SU-DHL-6 (cell line): Measurements from ENCODE around the gene LRP2BP.
"Not testable (repeated sequence)": the region's sequence is repeated elsewhere in the genome, so short reads cannot be mapped to it uniquely, and the experiment has no call there.

Experiments
- H2AFZ ChIP-seq: fragments of 200-600 bp; sonication (generic); 2 replicates; pipeline ENCODE4 v1.6.1; 2014; ENCODE audit warnings: low read depth, mild to moderate bottlenecking, moderate library complexity, mixed read lengths, antibody characterized with exemption, low read length; ENCODE audit not compliant: severe bottlenecking
- H3F3A ChIP-seq: fragments of 200-600 bp; shearing (Covaris generic); 2 replicates; pipeline ENCODE4 v1.6.0; 2016; ENCODE audit warnings: antibody characterized with exemption, mild to moderate bottlenecking; ENCODE audit not compliant: insufficient read depth
- H3K27ac ChIP-seq: fragments of 200-600 bp; sonication (generic); 2 replicates; pipeline ENCODE4 v1.5.1; 2016; ENCODE audit warnings: low read depth, mild to moderate bottlenecking, low read length, moderate library complexity, mixed read lengths
- H3K27me3 ChIP-seq: fragments of 200-600 bp; sonication (generic), shearing (Covaris generic); 2 replicates; pipeline ENCODE4 v1.6.0; 2014; ENCODE audit warnings: mild to moderate bottlenecking, low read length
- H3K36me3 ChIP-seq: fragments of 200-600 bp; sonication (generic); 2 replicates; pipeline ENCODE4 v1.6.1; 2014; ENCODE audit warnings: mild to moderate bottlenecking, low read length, mixed read lengths
- H3K4me2 ChIP-seq: fragments of 300-600, 200-600 bp; shearing (Covaris generic), sonication (generic); 2 replicates; pipeline ENCODE4 v1.6.0; 2014; ENCODE audit warnings: low read length, low read depth, mild to moderate bottlenecking; ENCODE audit not compliant: poor library complexity, severe bottlenecking
- H3K4me3 ChIP-seq: fragments of 200-600 bp; sonication (generic); 2 replicates; pipeline ENCODE4 v1.5.1; 2014; ENCODE audit warnings: antibody characterized with exemption, low read length, mild to moderate bottlenecking, mixed read lengths; ENCODE audit not compliant: insufficient read depth, poor library complexity, severe bottlenecking
- H3K79me2 ChIP-seq: fragments of 200-600 bp; sonication (generic); 2 replicates; pipeline ENCODE4 v1.6.1; 2014; ENCODE audit warnings: mild to moderate bottlenecking, low read length, moderate library complexity; ENCODE audit not compliant: insufficient read depth
- H3K9ac ChIP-seq: fragments of 200-600 bp; sonication (generic); 2 replicates; pipeline ENCODE4 v1.7.0; 2014; ENCODE audit warnings: mild to moderate bottlenecking, low read length
- H3K9me2 ChIP-seq: fragments of 200-600 bp; sonication (generic); replicated peaks from 2 replicates; pipeline ENCODE4 v1.6.1; 2014; ENCODE audit warnings: low read length; ENCODE audit not compliant: insufficient read depth
- H3K9me3 ChIP-seq: fragments of 200-600 bp; sonication (generic); 2 replicates; pipeline ENCODE4 v1.6.1; 2014; ENCODE audit warnings: low read length, mixed read lengths; ENCODE audit not compliant: insufficient read depth
- H4K20me1 ChIP-seq: fragments of 200-600 bp; sonication (generic); 2 replicates; pipeline ENCODE4 v1.6.1; 2014; ENCODE audit warnings: low read depth, mild to moderate bottlenecking, antibody characterized with exemption, low read length, moderate library complexity, mixed read lengths
- EZH2phosphoT487 ChIP-seq: fragments of 200-600 bp; sonication (generic), shearing (Covaris generic); conservative IDR thresholded peaks from 2 replicates; pipeline ENCODE4 v1.6.1; 2018; ENCODE audit warnings: mild to moderate bottlenecking, antibody characterized with exemption, low read length, moderate library complexity, mixed read lengths
- TF ChIP-seq, protein P1 (sequence below): fragments of 200-600 bp; sonication (generic); IDR thresholded peaks from one replicate; pipeline ENCODE4 v1.5.1; 2017; ENCODE audit warnings: antibody characterized with exemption, mild to moderate bottlenecking, low read length, moderate library complexity; ENCODE audit not compliant: insufficient read depth, poor library complexity, severe bottlenecking

The LRP2BP gene

DNA sequence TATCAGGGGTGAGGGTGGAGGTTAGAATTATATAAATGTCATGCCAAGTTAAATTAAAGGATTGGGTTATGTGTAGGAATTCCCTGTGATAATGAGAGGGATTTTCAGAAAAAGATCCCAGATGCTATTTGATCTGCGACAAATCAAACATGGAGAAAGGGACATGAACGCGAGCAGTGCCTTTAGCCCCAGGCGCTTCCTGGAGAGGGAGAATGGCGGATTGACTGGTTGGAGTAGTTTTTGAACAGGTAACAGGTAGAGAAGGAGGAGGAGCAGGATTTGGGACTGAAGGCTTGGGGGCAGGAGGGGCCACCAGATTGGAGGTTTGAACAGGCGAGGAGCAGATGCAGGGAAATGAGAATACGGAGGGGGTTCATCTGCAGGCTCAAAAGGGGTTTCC is 67.1 kb downstream of the LRP2BP start:
- H3K9ac ChIP-seq = no peak overlapping the region
- no peaks in the 10 kb centered on the region for H3K27me3 ChIP-seq
- H3K27ac ChIP-seq = no peak overlapping the region
- no peaks in the 10 kb centered on the region for H4K20me1 ChIP-seq
- H3K36me3 ChIP-seq = no peaks in the 10 kb centered on the region
- H3K4me2 ChIP-seq = no peak overlapping the region
- no peaks in the 10 kb centered on the region for H3K79me2 ChIP-seq
- H3K9me3 ChIP-seq = no peaks in the 10 kb centered on the region
- H2AFZ ChIP-seq = no peak overlapping the region
- H3K4me3 ChIP-seq = no peak overlapping the region
- H3K9me2 ChIP-seq = no peaks in the 10 kb centered on the region
- H3F3A ChIP-seq = no peaks in the 10 kb centered on the region
- no peak for TF ChIP-seq EZH2phosphoT487
- TF ChIP-seq, protein P1, sequence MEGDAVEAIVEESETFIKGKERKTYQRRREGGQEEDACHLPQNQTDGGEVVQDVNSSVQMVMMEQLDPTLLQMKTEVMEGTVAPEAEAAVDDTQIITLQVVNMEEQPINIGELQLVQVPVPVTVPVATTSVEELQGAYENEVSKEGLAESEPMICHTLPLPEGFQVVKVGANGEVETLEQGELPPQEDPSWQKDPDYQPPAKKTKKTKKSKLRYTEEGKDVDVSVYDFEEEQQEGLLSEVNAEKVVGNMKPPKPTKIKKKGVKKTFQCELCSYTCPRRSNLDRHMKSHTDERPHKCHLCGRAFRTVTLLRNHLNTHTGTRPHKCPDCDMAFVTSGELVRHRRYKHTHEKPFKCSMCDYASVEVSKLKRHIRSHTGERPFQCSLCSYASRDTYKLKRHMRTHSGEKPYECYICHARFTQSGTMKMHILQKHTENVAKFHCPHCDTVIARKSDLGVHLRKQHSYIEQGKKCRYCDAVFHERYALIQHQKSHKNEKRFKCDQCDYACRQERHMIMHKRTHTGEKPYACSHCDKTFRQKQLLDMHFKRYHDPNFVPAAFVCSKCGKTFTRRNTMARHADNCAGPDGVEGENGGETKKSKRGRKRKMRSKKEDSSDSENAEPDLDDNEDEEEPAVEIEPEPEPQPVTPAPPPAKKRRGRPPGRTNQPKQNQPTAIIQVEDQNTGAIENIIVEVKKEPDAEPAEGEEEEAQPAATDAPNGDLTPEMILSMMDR = no peak

DNA sequence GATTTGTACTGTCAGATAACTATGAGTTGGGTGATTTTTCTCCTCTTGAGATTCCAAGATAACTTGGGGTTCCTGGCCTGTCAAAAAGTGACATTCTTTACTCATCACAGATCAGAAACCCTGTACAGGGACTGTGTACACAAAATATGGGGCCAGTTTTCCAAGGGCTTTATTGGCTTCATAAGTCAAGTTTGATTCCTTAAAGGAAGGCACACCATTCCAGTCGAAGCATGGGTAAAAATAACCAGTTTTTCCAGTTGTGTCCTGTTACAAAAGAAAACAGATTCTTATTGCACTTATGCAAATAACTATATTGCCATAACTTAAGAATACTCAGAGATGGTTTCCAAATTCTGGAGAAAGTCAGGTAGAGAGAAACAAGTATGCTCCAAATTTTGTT is 70.0 kb downstream of the LRP2BP start:
- H3K9me2 ChIP-seq, H3K27ac ChIP-seq, H4K20me1 ChIP-seq, H3K4me2 ChIP-seq, H3K9me3 ChIP-seq, H3K79me2 ChIP-seq, H2AFZ ChIP-seq, H3K27me3 ChIP-seq, H3K9ac ChIP-seq, H3K4me3 ChIP-seq, H3K36me3 ChIP-seq, H3F3A ChIP-seq: not testable (repeated sequence)

DNA sequence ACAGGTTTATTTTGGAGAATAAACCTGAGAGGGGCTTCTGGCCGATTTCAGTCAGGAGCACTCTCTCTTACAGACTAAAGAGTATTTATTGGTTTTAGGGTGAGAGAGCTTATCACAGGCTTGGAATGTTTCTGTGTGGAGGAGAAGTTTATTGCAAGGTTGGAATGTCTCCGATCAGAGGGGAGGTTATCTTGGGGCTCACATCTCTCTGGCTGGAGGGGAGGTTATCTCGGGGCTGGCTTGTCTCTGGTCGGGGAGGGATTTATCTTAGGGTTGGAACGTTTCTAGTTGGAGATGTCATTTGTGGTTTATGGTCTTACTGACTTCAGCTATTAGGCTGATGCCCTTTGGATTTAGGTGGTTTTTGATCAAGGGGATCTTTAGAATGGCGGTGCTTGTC is 71.4 kb downstream of the LRP2BP start:
- not testable (repeated sequence) for H3K9me3 ChIP-seq, H3F3A ChIP-seq, H3K4me3 ChIP-seq, H3K27ac ChIP-seq, H3K9me2 ChIP-seq, H3K9ac ChIP-seq, H3K79me2 ChIP-seq, H3K4me2 ChIP-seq, H3K36me3 ChIP-seq, H3K27me3 ChIP-seq, H4K20me1 ChIP-seq, H2AFZ ChIP-seq

DNA sequence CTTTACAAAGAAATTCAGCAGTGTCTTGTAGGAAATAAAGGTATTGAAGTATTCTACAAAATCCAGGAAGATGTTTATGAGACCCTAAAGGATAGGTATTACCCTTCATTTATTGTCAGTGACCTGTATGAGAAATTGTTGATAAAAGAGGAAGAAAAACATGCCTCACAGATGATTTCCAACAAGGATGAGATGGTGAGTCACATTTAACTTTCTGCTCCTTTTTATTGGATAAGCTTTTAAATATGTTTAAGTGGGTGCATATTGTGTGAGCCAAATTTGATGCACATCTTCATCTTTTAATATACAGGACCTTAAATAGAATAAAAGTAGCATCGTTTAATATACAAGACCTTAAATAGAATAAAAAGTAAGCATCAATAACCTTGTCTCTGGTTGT is 72.1 kb downstream of the LRP2BP start:
- H3K79me2 ChIP-seq = no peaks in the 10 kb centered on the region
- H3K9me2 ChIP-seq = no peaks in the 10 kb centered on the region
- no peak overlapping the region for H3K4me3 ChIP-seq
- H3K36me3 ChIP-seq = peaks cover 4% of the 10 kb centered on the region; the same call in 1 of the 2 replicates
- H3K9me3 ChIP-seq = no peaks in the 10 kb centered on the region
- H3K9ac ChIP-seq = no peak overlapping the region
- H3K27me3 ChIP-seq = no peaks in the 10 kb centered on the region
- no peaks in the 10 kb centered on the region for H3F3A ChIP-seq
- no peak overlapping the region for H3K4me2 ChIP-seq
- H2AFZ ChIP-seq = no peak overlapping the region
- no peak for TF ChIP-seq EZH2phosphoT487
- TF ChIP-seq, protein P1 = no peak
- no peak overlapping the region for H3K27ac ChIP-seq
- no peaks in the 10 kb centered on the region for H4K20me1 ChIP-seq
